ENCODE data around the gene F8A2. TPM values are rescaled to one million over a fixed set of nuclear protein-coding genes. Genes with fewer than 3 reads are reported as not detected.
A peak's percentile ranks its signal among the peaks of the same experiment; 100 is the strongest.

F8A2 gene
- total and polyA plus RNA-seq, 9 of the 15 experiments (the other 6 are each of a cell fraction or from before 2014, with no cell fraction given), result not detected

DNA sequence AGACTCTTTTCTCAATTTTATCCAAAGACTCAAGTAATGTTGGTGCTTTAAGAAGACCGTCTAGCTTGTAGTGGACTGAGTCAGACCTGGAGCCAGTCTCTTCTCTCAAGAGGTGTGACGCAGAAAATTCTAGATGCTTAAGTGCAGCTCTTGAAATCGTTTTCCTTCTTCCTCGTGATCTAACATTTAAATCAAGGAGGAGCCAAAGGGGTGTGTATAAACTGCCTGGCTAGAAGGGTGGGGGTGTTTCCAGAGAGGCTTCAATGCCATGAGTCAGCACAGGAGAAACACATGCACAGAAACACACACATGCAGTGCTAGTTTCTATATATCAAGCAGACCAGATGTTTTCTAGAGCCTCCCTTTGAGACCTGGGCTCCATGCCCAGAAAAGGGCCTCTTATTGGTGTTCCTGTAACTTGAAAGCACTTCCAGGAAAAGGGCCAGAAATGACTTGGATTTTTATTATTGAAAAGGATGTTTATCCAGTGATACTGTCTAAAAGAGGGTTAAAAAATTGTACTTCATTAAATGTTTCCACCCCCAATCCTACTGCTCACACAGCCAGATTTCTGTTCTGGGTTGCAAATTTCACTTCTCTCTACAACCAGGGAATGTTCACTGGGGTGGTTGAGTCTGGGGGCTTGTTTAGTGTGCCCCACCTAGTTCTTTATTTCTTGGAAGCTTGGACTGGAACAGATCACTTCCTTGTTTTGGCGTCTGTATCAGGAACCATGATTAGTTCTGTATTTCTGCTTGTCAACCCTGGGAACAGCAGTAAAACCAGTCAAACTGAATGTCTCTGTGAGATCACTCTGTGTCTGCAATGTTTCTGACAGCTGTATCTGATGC is 47.2 kb upstream of the F8A2 start, which contains the start of gene CLIC2 (continued):
- no peak for TF ChIP-seq NONO (IDR thresholded peaks at IDR 0.05; ENCODE audit: low read depth in 2 of 2, low read length in 1 of 2)
- no peak for TF ChIP-seq ZNF41 (CRISPR knock-in tag; conservative IDR thresholded peaks at IDR 0.05)
- no peak for TF ChIP-seq PHTF2 (CRISPR knock-in tag; IDR thresholded peaks at IDR 0.05)
- TF ChIP-seq, protein P1, sequence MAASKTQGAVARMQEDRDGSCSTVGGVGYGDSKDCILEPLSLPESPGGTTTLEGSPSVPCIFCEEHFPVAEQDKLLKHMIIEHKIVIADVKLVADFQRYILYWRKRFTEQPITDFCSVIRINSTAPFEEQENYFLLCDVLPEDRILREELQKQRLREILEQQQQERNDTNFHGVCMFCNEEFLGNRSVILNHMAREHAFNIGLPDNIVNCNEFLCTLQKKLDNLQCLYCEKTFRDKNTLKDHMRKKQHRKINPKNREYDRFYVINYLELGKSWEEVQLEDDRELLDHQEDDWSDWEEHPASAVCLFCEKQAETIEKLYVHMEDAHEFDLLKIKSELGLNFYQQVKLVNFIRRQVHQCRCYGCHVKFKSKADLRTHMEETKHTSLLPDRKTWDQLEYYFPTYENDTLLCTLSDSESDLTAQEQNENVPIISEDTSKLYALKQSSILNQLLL (CRISPR knock-in tag; IDR thresholded peaks at IDR 0.05; ENCODE audit: borderline replicate concordance), result no peak
- TF ChIP-seq, protein P2, sequence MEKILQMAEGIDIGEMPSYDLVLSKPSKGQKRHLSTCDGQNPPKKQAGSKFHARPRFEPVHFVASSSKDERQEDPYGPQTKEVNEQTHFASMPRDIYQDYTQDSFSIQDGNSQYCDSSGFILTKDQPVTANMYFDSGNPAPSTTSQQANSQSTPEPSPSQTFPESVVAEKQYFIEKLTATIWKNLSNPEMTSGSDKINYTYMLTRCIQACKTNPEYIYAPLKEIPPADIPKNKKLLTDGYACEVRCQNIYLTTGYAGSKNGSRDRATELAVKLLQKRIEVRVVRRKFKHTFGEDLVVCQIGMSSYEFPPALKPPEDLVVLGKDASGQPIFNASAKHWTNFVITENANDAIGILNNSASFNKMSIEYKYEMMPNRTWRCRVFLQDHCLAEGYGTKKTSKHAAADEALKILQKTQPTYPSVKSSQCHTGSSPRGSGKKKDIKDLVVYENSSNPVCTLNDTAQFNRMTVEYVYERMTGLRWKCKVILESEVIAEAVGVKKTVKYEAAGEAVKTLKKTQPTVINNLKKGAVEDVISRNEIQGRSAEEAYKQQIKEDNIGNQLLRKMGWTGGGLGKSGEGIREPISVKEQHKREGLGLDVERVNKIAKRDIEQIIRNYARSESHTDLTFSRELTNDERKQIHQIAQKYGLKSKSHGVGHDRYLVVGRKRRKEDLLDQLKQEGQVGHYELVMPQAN (IDR thresholded peaks at IDR 0.05; ENCODE audit: borderline replicate concordance), result no peak; the same call in 1 of the 2 replicates
- no peak for TF ChIP-seq POLR2G (IDR thresholded peaks at IDR 0.05; ENCODE audit: low read depth, low read length)
- TF ChIP-seq, protein P3, sequence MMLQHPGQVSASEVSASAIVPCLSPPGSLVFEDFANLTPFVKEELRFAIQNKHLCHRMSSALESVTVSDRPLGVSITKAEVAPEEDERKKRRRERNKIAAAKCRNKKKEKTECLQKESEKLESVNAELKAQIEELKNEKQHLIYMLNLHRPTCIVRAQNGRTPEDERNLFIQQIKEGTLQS (IDR thresholded peaks at IDR 0.05), result peak; percentile 76
- TF ChIP-seq, protein P3 (CRISPR knock-in tag; conservative IDR thresholded peaks at IDR 0.05), result no peak
- no peak for TF ChIP-seq SRSF1 (IDR thresholded peaks at IDR 0.05; ENCODE audit: low read depth, low read length)
- TF ChIP-seq, protein P4, sequence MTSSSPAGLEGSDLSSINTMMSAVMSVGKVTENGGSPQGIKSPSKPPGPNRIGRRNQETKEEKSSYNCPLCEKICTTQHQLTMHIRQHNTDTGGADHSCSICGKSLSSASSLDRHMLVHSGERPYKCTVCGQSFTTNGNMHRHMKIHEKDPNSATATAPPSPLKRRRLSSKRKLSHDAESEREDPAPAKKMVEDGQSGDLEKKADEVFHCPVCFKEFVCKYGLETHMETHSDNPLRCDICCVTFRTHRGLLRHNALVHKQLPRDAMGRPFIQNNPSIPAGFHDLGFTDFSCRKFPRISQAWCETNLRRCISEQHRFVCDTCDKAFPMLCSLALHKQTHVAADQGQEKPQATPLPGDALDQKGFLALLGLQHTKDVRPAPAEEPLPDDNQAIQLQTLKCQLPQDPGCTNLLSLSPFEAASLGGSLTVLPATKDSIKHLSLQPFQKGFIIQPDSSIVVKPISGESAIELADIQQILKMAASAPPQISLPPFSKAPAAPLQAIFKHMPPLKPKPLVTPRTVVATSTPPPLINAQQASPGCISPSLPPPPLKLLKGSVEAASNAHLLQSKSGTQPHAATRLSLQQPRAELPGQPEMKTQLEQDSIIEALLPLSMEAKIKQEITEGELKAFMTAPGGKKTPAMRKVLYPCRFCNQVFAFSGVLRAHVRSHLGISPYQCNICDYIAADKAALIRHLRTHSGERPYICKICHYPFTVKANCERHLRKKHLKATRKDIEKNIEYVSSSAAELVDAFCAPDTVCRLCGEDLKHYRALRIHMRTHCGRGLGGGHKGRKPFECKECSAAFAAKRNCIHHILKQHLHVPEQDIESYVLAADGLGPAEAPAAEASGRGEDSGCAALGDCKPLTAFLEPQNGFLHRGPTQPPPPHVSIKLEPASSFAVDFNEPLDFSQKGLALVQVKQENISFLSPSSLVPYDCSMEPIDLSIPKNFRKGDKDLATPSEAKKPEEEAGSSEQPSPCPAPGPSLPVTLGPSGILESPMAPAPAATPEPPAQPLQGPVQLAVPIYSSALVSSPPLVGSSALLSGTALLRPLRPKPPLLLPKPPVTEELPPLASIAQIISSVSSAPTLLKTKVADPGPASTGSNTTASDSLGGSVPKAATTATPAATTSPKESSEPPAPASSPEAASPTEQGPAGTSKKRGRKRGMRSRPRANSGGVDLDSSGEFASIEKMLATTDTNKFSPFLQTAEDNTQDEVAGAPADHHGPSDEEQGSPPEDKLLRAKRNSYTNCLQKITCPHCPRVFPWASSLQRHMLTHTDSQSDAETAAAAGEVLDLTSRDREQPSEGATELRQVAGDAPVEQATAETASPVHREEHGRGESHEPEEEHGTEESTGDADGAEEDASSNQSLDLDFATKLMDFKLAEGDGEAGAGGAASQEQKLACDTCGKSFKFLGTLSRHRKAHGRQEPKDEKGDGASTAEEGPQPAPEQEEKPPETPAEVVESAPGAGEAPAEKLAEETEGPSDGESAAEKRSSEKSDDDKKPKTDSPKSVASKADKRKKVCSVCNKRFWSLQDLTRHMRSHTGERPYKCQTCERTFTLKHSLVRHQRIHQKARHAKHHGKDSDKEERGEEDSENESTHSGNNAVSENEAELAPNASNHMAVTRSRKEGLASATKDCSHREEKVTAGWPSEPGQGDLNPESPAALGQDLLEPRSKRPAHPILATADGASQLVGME (CRISPR knock-in tag; IDR thresholded peaks at IDR 0.05), result no peak
- TF ChIP-seq CEBPG (CRISPR knock-in tag; IDR thresholded peaks at IDR 0.05), result no peak
- TF ChIP-seq CEBPG (tag; conservative IDR thresholded peaks at IDR 0.05 in 1 of 2, IDR thresholded peaks at IDR 0.05 in 1 of 2), result no peak
- TF ChIP-seq ERF (CRISPR knock-in tag; IDR thresholded peaks at IDR 0.05), result no peak
- TF ChIP-seq, protein P5, sequence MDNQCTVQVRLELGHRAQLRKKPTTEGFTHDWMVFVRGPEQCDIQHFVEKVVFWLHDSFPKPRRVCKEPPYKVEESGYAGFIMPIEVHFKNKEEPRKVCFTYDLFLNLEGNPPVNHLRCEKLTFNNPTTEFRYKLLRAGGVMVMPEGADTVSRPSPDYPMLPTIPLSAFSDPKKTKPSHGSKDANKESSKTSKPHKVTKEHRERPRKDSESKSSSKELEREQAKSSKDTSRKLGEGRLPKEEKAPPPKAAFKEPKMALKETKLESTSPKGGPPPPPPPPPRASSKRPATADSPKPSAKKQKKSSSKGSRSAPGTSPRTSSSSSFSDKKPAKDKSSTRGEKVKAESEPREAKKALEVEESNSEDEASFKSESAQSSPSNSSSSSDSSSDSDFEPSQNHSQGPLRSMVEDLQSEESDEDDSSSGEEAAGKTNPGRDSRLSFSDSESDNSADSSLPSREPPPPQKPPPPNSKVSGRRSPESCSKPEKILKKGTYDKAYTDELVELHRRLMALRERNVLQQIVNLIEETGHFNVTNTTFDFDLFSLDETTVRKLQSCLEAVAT (IDR thresholded peaks at IDR 0.05), result peak in 1 of 2 experiments; percentile 20; a peak in 1 of 4 replicates
